ENCODE data around the gene LRRC31.

GRCh38 chr3:169822091-169822490 lies 47.6 kb downstream of the LRRC31 start:
- TF ChIP-seq CTCF (IDR thresholded peaks at IDR 0.05) (no peak), EZH2 (IDR thresholded peaks at IDR 0.05) (no peak)

Measured in neural progenitor cell (in vitro differentiated cells).